Endothelial cell of umbilical vein (primary cell): ENCODE measurements around the gene HOXA3. TPM values are rescaled to one million over a fixed set of nuclear protein-coding genes. Genes with fewer than 3 reads are reported as not detected.

ENCODE experiments used
- BruUV-seq: library from RNA; stranded (reverse); fragments of 400-500 nt; replicated peaks from 2 replicates; lab custom pipeline; 2021; lab: Mats Ljungman, UMichigan
- CTCF ChIA-PET: fragments of 300-600, 350-600 bp; sonication (Branson Sonifier 250); formaldehyde crosslinking; loops from one replicate; lab custom pipeline; 2021; ENCODE audit warnings: antibody characterized with exemption, inconsistent platforms; lab: Charles Lee
- POLR2A ChIA-PET: fragments of 300-600, 350-600 bp; sonication (Branson Sonifier 250); formaldehyde crosslinking; loops from one replicate; lab custom pipeline; 2021; ENCODE audit warnings: antibody characterized with exemption, inconsistent platforms; lab: Charles Lee
- DNase-seq: peaks from one replicate; pipeline ENCODE4 v3.0.0-alpha.2; 2011; ENCODE audit warnings: low read depth, low spot score
- FAIRE-seq: peaks from 2 replicates; lab custom pipeline; 2011; peaks lifted over from hg19 to GRCh38; lab: Jason Lieb, UNC
- H2AFZ ChIP-seq: 2 replicates; pipeline ENCODE4 v1.6.0; 2012; ENCODE audit warnings: low read depth, low read length, control low read depth, inconsistent platforms
- H3K27ac ChIP-seq: 2 replicates; pipeline ENCODE4 v1.5.1; 2011; ENCODE audit warnings: low read depth, mild to moderate bottlenecking, control low read depth, low read length, moderate library complexity; ENCODE audit not compliant: insufficient read depth
- H3K27me3 ChIP-seq, 2 experiments: 2 replicates each; pipeline versions ENCODE4 v1.6.0 to v1.6.1; 2011; ENCODE audit warnings: low read length in 2 of 2, mixed read lengths in 1 of 2; ENCODE audit not compliant: control insufficient read depth in 2 of 2, insufficient read depth in 2 of 2
- H3K36me3 ChIP-seq, 2 experiments: 2 replicates in 1 of 2; 3 replicates in 1 of 2; pipeline ENCODE4 v1.5.1; 2011; ENCODE audit warnings: low read length in 2 of 2, mild to moderate bottlenecking in 1 of 2, moderate library complexity in 1 of 2; ENCODE audit not compliant: control insufficient read depth in 2 of 2, insufficient read depth in 2 of 2; ENCODE audit errors: extremely low read depth in 1 of 2
- H3K4me1 ChIP-seq: 3 replicates; pipeline ENCODE4 v1.5.1; 2011; ENCODE audit warnings: mild to moderate bottlenecking, low read length; ENCODE audit not compliant: control insufficient read depth, insufficient read depth; ENCODE audit errors: extremely low read depth
- H3K4me2 ChIP-seq: 2 replicates; pipeline ENCODE4 v1.6.1; 2011; ENCODE audit warnings: low read length, control low read depth, mixed read lengths; ENCODE audit not compliant: insufficient read depth
- H3K4me3 ChIP-seq, 3 experiments: fragments of 200-600 bp in 1 of 3; sonication (generic), shearing (Covaris generic) in 1 of 3; replicated peaks in 1 of 3; 2 replicates each; pipeline ENCODE4 v1.5.1; 2011 to 2016; ENCODE audit warnings: control low read depth in 3 of 3, low read length in 3 of 3, mild to moderate bottlenecking in 2 of 3, inconsistent platforms in 1 of 3, low read depth in 1 of 3, moderate library complexity in 1 of 3; ENCODE audit not compliant: insufficient read depth in 1 of 3
- H3K79me2 ChIP-seq: 2 replicates; pipeline ENCODE4 v1.6.0; 2012; ENCODE audit warnings: low read length, inconsistent platforms; ENCODE audit not compliant: control insufficient read depth, insufficient read depth
- H3K9ac ChIP-seq: replicated peaks from 2 replicates; pipeline ENCODE3; 2011; ENCODE audit warnings: low read length, control low read depth; ENCODE audit not compliant: insufficient read depth; ENCODE audit errors: extremely low read depth
- H3K9me1 ChIP-seq: replicated peaks from 3 replicates; pipeline ENCODE4 v1.6.0; 2011; ENCODE audit warnings: mild to moderate bottlenecking, low read length; ENCODE audit not compliant: control insufficient read depth, insufficient read depth; ENCODE audit errors: extremely low read depth
- H3K9me3 ChIP-seq: replicated peaks from 2 replicates; pipeline ENCODE4 v1.5.1; 2012; ENCODE audit warnings: low read length, inconsistent platforms; ENCODE audit not compliant: control insufficient read depth, insufficient read depth
- H4K20me1 ChIP-seq: replicated peaks from 2 replicates; pipeline ENCODE3; 2011; ENCODE audit warnings: mild to moderate bottlenecking, low read length; ENCODE audit not compliant: control insufficient read depth, insufficient read depth; ENCODE audit errors: extremely low read depth
- CTCF ChIP-seq, 2 donors: IDR thresholded peaks; 1 replicate in 1 of 2; 2 replicates in 1 of 2; pipeline ENCODE4 v1.5.1; 2011; ENCODE audit warnings: low read length in 2 of 2, mild to moderate bottlenecking in 2 of 2, moderate library complexity in 2 of 2, control low read depth in 1 of 2, inconsistent platforms in 1 of 2, low read depth in 1 of 2; ENCODE audit not compliant: insufficient read depth in 1 of 2; ENCODE audit errors: extremely low read depth in 1 of 2
- EZH2 ChIP-seq: IDR thresholded peaks from 2 replicates; pipeline ENCODE4 v1.6.1; 2012; ENCODE audit warnings: borderline replicate concordance, low read depth, mild to moderate bottlenecking, moderate library complexity, low read length, inconsistent platforms; ENCODE audit not compliant: severe bottlenecking
- FOS ChIP-seq: IDR thresholded peaks from 2 replicates; pipeline ENCODE4 v1.6.1; 2011; ENCODE audit warnings: mild to moderate bottlenecking, low read length, moderate library complexity, borderline replicate concordance; ENCODE audit not compliant: insufficient read depth
- GATA2 ChIP-seq: IDR thresholded peaks from 2 replicates; pipeline ENCODE4 v1.7.0; 2011; ENCODE audit warnings: low read depth, mild to moderate bottlenecking, moderate library complexity, mixed read lengths, low read length; ENCODE audit not compliant: insufficient read length, insufficient read depth
- JUN ChIP-seq: IDR thresholded peaks from 2 replicates; pipeline ENCODE4 v1.6.1; 2011; ENCODE audit warnings: borderline replicate concordance, low read depth; ENCODE audit not compliant: insufficient read length, insufficient read depth
- MYC ChIP-seq: IDR thresholded peaks from one replicate; pipeline ENCODE4 v1.6.1; 2011; ENCODE audit warnings: mild to moderate bottlenecking, low read depth, low read length
- POLR2A ChIP-seq: IDR thresholded peaks from 2 replicates; pipeline ENCODE4 v1.6.1; 2012; ENCODE audit warnings: low read depth, mild to moderate bottlenecking, control low read depth, low read length
- POLR2AphosphoS5 ChIP-seq: IDR thresholded peaks from 2 replicates; pipeline ENCODE4 v1.6.1; 2012; ENCODE audit warnings: low read depth, mild to moderate bottlenecking, control low read depth, low read length, moderate library complexity; ENCODE audit not compliant: insufficient read depth
- dilution Hi-C: fragments of 300-500 bp; cut with MboI; formaldehyde crosslinking; loops from one replicate; pipeline ENCODE4 v1.15.0; 2019; ENCODE audit warnings: low sequenced_read_pairs; ENCODE audit not compliant: extremely low pct_ligation_motif_present
- intact Hi-C: fragments of 100-400 bp; cut with micrococcal nuclease; formaldehyde crosslinking; loops from one replicate; pipeline ENCODE4 v1.10.0; 2022
- polyA plus RNA-seq, 4 experiments: library from polyadenylated mRNA; depleted of rRNA in 3 of 4; stranded (reverse) in 3 of 4; unstranded in 1 of 4; fragments of >200 nt; gene quantifications; 2 replicates each; pipeline versions ENCODE4 v1.2.1 to v1.2.3, GENCODE V29; 2011 to 2012; ENCODE audit warnings: missing spikeins in 1 of 4
- total RNA-seq: library from RNA; stranded (reverse); gene quantifications from 2 replicates; pipeline ENCODE4 v1.2.3, GENCODE V29; 2021
- TF ChIP-seq, protein P1 (sequence below): IDR thresholded peaks from 2 replicates; pipeline ENCODE4 v1.6.1; 2011; ENCODE audit not compliant: insufficient read depth, insufficient read length

The HOXA3 gene
- total and polyA plus RNA-seq, 2 donors (not counting 3 experiments of a cell fraction or from before 2014, with no cell fraction given), result 4.7 to 14.0 TPM

DNA sequence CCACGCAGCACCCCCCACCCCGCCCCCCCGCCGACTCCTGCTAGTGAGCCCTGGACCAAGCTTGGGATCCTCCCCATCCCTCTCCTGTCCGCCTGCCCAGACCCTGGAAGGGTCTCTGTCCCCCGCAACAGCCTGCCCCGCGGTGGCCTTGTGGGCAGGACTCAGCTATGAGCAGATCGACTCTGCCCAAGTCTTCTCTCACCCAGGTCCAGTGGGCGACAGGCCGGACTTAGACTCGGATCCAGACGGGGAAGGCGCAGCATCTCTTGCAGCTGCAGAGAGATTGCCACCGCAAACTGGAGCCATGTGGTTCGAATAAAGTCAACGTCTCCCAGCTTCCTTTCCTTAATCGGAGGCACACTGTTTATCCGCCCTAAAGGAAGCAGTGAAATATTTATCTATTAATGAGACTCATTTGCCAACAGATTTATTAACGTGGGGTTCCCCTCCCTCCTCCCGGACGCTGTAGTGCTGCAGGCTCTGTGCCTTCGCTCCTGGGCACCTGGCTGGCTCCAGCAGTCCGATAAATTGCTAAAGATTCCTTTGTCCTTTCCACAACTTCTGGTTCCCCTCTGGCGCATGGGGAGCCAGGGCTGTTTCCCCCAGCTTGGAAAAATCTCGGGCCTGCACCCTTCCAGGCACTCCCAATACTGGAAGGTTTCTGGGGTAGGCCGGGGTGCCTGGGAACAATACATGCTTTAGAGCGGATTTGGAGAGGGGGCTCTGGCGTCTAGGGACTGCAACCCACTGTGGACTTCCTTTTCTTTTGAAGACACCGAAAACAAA, 4.7 kb upstream of the HOXA3 start:
- FAIRE-seq (peak; percentile 59), DNase-seq (peak; percentile 72)
- Histone ChIP-seq H3K4me2 (peak overlapping the region; percentile 74), H2AFZ (peak overlapping the region; percentile 15), H3K9me3 (no peaks in the 10 kb centered on the region), H3K9ac (peak overlapping the region; percentile 78), H3K9me1 (no peaks in the 10 kb centered on the region), H3K79me2 (peaks cover 77% of the 10 kb centered on the region), H3K27ac (peak overlapping the region; percentile 69), H4K20me1 (no peaks in the 10 kb centered on the region), H3K36me3 (no peaks in the 10 kb centered on the region), H3K27me3 (no peaks in the 10 kb centered on the region), H3K4me1 (peaks cover 72% of the 10 kb centered on the region), H3K4me3 (peak overlapping the region in 2 of 3 experiments; percentile 34 to 60)
- intact Hi-C loops, result loop anchor here (5.0 kb wide), 1 partner anchor 1000 kb away; no protein-coding TSS in a partner anchor
- TF ChIP-seq, protein P1, sequence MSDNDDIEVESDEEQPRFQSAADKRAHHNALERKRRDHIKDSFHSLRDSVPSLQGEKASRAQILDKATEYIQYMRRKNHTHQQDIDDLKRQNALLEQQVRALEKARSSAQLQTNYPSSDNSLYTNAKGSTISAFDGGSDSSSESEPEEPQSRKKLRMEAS, result no peak
- TF ChIP-seq JUN (no peak), MYC (no peak), POLR2AphosphoS5 (no peak), GATA2 (no peak), EZH2 (no peak), FOS (no peak), CTCF (IDR thresholded peaks at IDR 0.05; ENCODE audit: extremely low read depth in 1 of 2, insufficient read depth in 1 of 2, low read depth in 1 of 2, low read length in 2 of 2) (no peak), POLR2A (no peak)
- BruUV-seq, result no TSS peak
- dilution Hi-C loops, result loop anchor here (25.0 kb wide), 1 partner anchor 970 kb away; no protein-coding TSS in a partner anchor
- ChIA-PET CTCF (interaction anchor here (0.6 to 4.1 kb wide), 18 partner anchors 8 to 1066 kb away, joined by 3 to 48 read pairs (median 4); partner anchors contain the start of genes HOXA10 and HOXA5), POLR2A (interaction anchor here (0.5 to 1.7 kb wide), 3 partner anchors 11 to 957 kb away, joined by 3 to 5 read pairs (median 4); no protein-coding TSS in a partner anchor)
